Breast epithelium (tissue), 4 donors: Measurements from ENCODE around the gene BCAS2. TPM values are rescaled to one million over a fixed set of nuclear protein-coding genes. Genes with fewer than 3 reads are reported as not detected.
A peak's percentile ranks its signal among the peaks of the same experiment; 100 is the strongest.

Experiments
- DNase-seq, 2 donors: peaks; one replicate each; pipeline ENCODE4 v3.0.0-alpha.2; 2019; ENCODE audit warnings: low spot score in 2 of 2
- H3K27ac ChIP-seq, 2 donors: fragments of 200-600 bp; sonication (generic) in 1 of 2; one replicate each; pipeline ENCODE4 v1.5.1; 2016 to 2019; ENCODE audit warnings: mild to moderate bottlenecking in 1 of 2
- H3K27me3 ChIP-seq, 2 donors: fragments of 200-600 bp; sonication (generic) in 1 of 2; one replicate each; pipeline versions ENCODE4 v1.5.1 to v1.6.0; 2017 to 2019; ENCODE audit warnings: control low read depth in 1 of 2, mild to moderate bottlenecking in 1 of 2
- H3K36me3 ChIP-seq: fragments of 200-600 bp; one replicate; pipeline ENCODE4 v1.5.1; 2019
- H3K4me1 ChIP-seq, 2 donors: fragments of 200-600 bp; sonication (generic); one replicate each; pipeline ENCODE4 v1.5.1; 2016 to 2019; ENCODE audit warnings: control low read depth in 1 of 2
- H3K4me3 ChIP-seq, 3 donors: fragments of 200-600 bp; sonication (generic); 1 replicate in 2 of 3; 2 replicates in 1 of 3; pipeline ENCODE4 v1.5.1; 2016 to 2019; ENCODE audit warnings: mild to moderate bottlenecking in 3 of 3, moderate library complexity in 2 of 3
- H3K9me3 ChIP-seq, 2 donors: fragments of 200-600 bp; sonication (generic) in 1 of 2; one replicate each; pipeline ENCODE4 v1.5.1; 2016 to 2019; ENCODE audit warnings: control low read depth in 1 of 2
- POLR2A ChIP-seq: fragments of 450-650 bp; IDR thresholded peaks from one replicate; pipeline ENCODE4 v1.6.1; 2016; ENCODE audit warnings: antibody characterized with exemption, mild to moderate bottlenecking, moderate library complexity
- POLR2AphosphoS5 ChIP-seq, 3 donors: sonication (generic); formaldehyde crosslinking; IDR thresholded peaks; one replicate each; pipeline ENCODE4 v1.6.1; 2017; ENCODE audit warnings: antibody characterized with exemption in 3 of 3
- intact Hi-C: fragments of 100-400 bp; cut with DNase I; formaldehyde crosslinking; loops from one replicate; pipeline ENCODE4 v1.15.1; 2023; ENCODE audit warnings: low total_unique reads
- total RNA-seq, 3 donors: library from RNA; depleted of rRNA; stranded (reverse); fragments of >200 nt; gene quantifications; one replicate each; pipeline ENCODE4 v1.1.0, GENCODE V29; 2016
- TF ChIP-seq, protein P1 (sequence below), 3 donors: fragments of 450-650 bp; IDR thresholded peaks; one replicate each; pipeline ENCODE4 v1.5.1; 2016 to 2017; ENCODE audit warnings: antibody characterized with exemption in 3 of 3, mild to moderate bottlenecking in 3 of 3, moderate library complexity in 3 of 3

BCAS2 gene
- 10 to 100 TPM; 46.5 to 48.0 (median 46.9) TPM for total RNA-seq

DNA sequence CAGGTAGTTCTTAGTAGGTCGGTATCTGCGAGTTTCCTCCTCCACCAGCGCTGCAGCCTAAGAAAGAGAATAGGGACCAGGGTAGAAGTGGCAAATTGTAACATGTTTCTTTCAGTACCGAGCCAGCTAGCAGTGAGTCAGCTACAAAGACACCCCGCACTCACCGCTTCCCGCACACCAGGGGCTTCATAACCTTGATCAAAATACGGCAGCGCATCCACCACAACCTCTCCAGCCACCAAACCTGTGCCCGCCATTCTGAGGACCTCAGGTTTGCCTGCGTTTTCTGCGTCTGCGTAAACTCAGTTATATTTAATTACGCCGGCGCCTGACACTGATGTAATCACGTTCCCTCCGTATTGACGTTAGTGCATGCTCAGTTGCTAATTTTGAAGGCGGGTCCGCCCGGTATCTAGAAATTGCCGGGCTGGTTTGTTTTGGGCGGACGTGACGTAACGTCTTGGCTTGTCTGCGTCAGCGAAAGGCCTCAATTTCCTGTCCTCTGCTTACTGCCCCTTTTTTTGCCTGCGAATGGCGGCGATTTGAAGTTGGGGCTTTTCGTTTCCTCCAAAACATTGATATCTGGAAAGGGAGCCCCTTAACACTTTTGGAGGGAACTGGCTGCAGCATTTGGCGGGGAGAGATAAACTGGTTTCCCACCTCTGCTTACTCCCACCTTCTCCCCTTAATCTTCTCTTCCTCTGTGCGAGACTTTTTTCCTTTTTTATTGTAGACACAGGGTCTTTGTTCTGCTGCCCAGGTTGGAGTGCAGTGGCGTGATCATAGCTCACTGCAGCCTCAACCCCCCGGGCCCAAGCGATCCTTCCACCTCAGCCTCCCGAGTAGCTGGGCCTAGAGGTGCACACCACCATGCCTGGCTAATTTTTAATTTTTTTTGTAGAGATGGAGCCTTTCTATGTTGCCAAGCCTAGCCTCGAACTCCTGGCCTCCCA, at the start of gene BCAS2:
BCAS2 (minus strand) TSS at position 281 of the 953 bp plus-strand sequence; CDS start at position 257, 24 bp downstream.
- TF ChIP-seq, protein P1, sequence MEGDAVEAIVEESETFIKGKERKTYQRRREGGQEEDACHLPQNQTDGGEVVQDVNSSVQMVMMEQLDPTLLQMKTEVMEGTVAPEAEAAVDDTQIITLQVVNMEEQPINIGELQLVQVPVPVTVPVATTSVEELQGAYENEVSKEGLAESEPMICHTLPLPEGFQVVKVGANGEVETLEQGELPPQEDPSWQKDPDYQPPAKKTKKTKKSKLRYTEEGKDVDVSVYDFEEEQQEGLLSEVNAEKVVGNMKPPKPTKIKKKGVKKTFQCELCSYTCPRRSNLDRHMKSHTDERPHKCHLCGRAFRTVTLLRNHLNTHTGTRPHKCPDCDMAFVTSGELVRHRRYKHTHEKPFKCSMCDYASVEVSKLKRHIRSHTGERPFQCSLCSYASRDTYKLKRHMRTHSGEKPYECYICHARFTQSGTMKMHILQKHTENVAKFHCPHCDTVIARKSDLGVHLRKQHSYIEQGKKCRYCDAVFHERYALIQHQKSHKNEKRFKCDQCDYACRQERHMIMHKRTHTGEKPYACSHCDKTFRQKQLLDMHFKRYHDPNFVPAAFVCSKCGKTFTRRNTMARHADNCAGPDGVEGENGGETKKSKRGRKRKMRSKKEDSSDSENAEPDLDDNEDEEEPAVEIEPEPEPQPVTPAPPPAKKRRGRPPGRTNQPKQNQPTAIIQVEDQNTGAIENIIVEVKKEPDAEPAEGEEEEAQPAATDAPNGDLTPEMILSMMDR (IDR thresholded peaks at IDR 0.05), result peak in 1 of 3 donors; percentile 17
- TF ChIP-seq POLR2A (peak; percentile 76), POLR2AphosphoS5 (IDR thresholded peaks at IDR 0.05) (peak; percentile 90 to 98 (median 91))
- Histone ChIP-seq H3K27ac (peak within 1 kb of the TSS; percentile 94 to 97), H3K4me3 (peak within 1 kb of the TSS; percentile 66 to 84 (median 71)), H3K4me1 (no peaks in the 10 kb centered on the region), H3K27me3 (no peaks in the 10 kb centered on the region), H3K9me3 (no peaks in the 10 kb centered on the region), H3K36me3 (no peaks in the 10 kb centered on the region)
- intact Hi-C loops, result no loop called here
- DNase-seq, result peak; percentile 96 to 98

DNA sequence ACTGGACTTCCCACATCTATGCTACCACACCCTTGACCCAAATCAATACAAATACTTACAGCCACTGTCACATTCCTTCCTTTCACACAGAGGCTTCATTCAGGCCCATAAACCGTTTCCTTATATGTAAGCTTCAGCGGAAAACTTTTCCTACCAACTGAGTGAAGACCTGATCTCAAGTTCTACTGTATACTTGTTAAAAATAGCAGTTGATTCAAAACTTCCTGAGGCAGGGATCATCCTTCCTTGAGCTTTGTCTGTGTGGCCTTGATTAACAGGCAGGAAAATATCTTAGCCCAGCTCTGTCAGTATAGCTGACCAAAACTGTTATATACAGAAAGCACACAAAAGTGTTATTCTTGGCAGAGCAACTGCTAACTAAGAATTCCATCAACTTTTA, 45.7 kb upstream of the BCAS2 start:
- TF ChIP-seq POLR2A (no peak), POLR2AphosphoS5 (IDR thresholded peaks at IDR 0.05) (no peak)
- TF ChIP-seq, protein P1 (IDR thresholded peaks at IDR 0.05), result no peak
- no peaks in the 10 kb centered on the region for H3K9me3 ChIP-seq
- H3K4me1 ChIP-seq, result no peaks in the 10 kb centered on the region
- H3K27me3 ChIP-seq, result no peaks in the 10 kb centered on the region
- H3K27ac ChIP-seq, result no peak overlapping the region
- no peaks in the 10 kb centered on the region for H3K36me3 ChIP-seq
- no peak overlapping the region for H3K4me3 ChIP-seq
- intact Hi-C loops, result no loop called here
- no peak for DNase-seq

DNA sequence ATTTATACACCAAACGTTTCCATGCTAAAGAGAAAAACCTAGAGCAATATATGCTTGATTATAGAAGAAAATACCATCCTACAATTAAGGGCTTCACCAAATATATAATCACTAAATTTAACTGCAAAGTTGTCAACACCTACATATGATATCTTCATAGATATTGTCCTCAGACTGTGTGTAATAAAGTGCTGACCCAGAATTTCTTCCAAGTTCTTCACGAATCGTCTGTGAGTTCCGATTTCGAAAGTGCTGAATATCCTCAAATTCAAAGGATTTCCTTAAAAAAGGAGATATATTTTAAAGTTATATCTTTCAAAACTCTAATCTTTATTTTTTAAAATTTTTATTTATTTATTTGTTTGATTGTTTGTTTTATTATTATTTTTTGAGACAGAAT, 41.9 kb upstream of the BCAS2 start:
- no peak overlapping the region for H3K27ac ChIP-seq
- no peak overlapping the region for H3K4me3 ChIP-seq
- H3K9me3 ChIP-seq, result no peaks in the 10 kb centered on the region
- intact Hi-C loops, result no loop called here
- DNase-seq, result no peak
- TF ChIP-seq, protein P1 (IDR thresholded peaks at IDR 0.05), result no peak
- TF ChIP-seq POLR2A, result no peak
- no peak for TF ChIP-seq POLR2AphosphoS5 (IDR thresholded peaks at IDR 0.05)
- H3K27me3 ChIP-seq, result no peaks in the 10 kb centered on the region
- H3K4me1 ChIP-seq, result no peaks in the 10 kb centered on the region
- no peaks in the 10 kb centered on the region for H3K36me3 ChIP-seq

DNA sequence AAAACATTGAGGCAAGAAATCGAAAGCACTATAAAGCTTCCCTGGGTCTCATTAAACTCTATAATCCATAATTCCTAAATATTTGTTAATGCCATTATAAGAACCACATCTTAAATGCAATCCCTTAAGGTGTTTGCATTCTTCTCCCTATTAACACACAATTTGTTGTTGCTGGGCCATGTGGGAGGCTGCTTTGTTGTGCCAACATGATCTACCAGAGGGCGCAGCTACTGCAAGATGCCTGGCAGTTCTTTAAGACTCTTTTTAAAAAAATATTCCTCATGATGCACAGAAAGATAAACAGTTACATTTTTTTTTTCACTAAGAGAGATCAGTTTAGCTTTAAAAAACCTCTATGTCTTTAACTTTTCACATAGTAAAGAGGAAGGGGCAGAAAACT, 39.0 kb upstream of the BCAS2 start:
- no peaks in the 10 kb centered on the region for H3K27me3 ChIP-seq
- DNase-seq, result no peak
- intact Hi-C loops, result no loop called here
- H3K9me3 ChIP-seq, result no peaks in the 10 kb centered on the region
- TF ChIP-seq, protein P1 (IDR thresholded peaks at IDR 0.05), result no peak
- TF ChIP-seq POLR2AphosphoS5 (IDR thresholded peaks at IDR 0.05) (no peak), POLR2A (no peak)
- H3K36me3 ChIP-seq, result no peaks in the 10 kb centered on the region
- H3K4me3 ChIP-seq, result no peak overlapping the region
- H3K4me1 ChIP-seq, result no peaks in the 10 kb centered on the region
- H3K27ac ChIP-seq, result no peak overlapping the region

DNA sequence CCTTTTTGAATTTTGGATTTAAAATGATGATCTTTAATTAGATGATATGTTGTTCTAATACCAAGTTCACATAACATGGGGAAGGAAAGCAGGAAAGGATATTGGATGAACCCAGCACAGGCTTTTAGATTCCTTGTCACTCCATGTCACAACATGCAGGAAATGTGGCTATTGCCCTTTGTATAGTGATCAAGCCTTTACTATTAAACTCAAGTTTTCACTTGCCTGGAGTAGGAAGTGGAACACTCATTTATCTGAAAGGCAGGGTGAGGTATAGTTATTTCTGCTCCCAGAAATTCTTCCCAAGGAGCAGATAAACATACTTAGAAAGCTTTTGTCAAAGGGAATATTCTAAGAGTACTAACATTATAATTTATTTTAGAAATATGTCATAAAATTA, 37.2 kb upstream of the BCAS2 start:
- Histone ChIP-seq H3K4me3 (no peak overlapping the region), H3K9me3 (no peaks in the 10 kb centered on the region), H3K27ac (no peak overlapping the region), H3K36me3 (no peaks in the 10 kb centered on the region), H3K27me3 (no peaks in the 10 kb centered on the region), H3K4me1 (no peaks in the 10 kb centered on the region)
- intact Hi-C loops, result no loop called here
- DNase-seq, result no peak
- TF ChIP-seq POLR2AphosphoS5 (IDR thresholded peaks at IDR 0.05), result no peak
- TF ChIP-seq POLR2A, result no peak
- TF ChIP-seq, protein P1 (IDR thresholded peaks at IDR 0.05), result no peak
